Measurements from ENCODE around the gene CHDH. TPM values are rescaled to one million over a fixed set of nuclear protein-coding genes. Genes with fewer than 3 reads are reported as not detected.

Gene CHDH, protein sequence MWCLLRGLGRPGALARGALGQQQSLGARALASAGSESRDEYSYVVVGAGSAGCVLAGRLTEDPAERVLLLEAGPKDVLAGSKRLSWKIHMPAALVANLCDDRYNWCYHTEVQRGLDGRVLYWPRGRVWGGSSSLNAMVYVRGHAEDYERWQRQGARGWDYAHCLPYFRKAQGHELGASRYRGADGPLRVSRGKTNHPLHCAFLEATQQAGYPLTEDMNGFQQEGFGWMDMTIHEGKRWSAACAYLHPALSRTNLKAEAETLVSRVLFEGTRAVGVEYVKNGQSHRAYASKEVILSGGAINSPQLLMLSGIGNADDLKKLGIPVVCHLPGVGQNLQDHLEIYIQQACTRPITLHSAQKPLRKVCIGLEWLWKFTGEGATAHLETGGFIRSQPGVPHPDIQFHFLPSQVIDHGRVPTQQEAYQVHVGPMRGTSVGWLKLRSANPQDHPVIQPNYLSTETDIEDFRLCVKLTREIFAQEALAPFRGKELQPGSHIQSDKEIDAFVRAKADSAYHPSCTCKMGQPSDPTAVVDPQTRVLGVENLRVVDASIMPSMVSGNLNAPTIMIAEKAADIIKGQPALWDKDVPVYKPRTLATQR
- total RNA-seq, result under 1 TPM; 0.23 to 0.42 TPM

DNA sequence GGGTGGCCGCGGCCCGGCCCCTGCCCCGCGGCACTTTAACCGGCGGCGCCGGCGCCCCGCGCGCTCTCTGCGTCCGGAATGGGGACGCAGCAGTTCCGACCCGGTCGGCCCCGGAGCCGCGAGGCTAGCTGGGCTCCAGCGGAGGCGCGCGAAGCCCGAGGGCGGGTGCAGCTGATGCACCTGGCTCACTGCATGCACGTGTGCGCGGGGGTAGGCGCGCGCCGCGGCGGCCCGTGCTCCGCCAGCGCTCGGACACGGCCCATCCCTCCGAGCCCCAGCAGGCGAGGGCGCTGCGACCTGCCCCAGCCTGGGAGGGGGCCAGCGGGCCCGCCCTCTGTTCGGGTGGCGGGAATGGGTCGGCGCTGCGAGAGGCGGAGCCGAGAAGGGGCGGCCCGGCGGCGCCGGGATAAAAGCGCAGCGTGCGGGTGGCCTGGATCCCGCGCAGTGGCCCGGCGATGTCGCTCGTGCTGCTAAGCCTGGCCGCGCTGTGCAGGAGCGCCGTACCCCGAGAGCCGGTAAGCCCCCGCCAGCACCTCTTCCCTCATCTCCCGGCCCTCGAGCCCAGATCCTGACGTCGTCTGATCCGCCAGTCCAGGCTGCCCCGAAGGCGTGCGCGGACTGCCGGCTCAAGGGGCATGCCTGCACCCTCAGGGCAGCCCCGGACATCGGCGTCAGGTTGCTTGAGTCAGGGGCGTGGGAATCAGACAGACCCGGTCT is at the start of gene CHDH, which contains the start of gene IL17RB:
Gene CHDH, minus strand, starts transcription at position 286 of the 717 bp plus-strand sequence. CDS start 22,411 bp downstream, outside the sequence.
Gene IL17RB, plus strand, starts transcription at position 435 of the 717 bp plus-strand sequence. Its CDS starts 21 bp downstream, at position 456.
- ChIA-PET CTCF (no interaction called here), POLR2A (no interaction called here)

DNA sequence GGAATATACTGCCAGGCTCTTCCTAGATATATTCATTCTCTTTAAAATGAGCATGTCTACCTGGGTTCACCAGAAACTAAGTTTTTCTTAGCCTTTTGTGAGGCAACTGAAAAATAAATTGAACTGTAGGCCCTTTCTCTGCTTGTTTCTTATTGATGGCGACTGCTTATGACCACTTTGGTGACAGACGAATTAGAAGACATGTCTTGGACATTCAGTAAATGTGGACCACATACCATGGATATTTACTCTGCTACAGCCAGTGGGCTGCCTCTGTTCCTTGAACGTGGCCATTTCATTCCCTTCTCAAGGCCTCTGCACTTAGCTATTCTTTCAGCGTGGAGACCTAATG is 46.0 kb upstream of the CHDH start:
- ChIA-PET CTCF (no interaction called here), POLR2A (interaction anchor here (1.0 to 2.5 kb wide), 3 partner anchors 10 to 545 kb away, joined by 3 to 14 read pairs (median 4); partner anchors contain the start of genes ACTR8 and DCP1A)

DNA sequence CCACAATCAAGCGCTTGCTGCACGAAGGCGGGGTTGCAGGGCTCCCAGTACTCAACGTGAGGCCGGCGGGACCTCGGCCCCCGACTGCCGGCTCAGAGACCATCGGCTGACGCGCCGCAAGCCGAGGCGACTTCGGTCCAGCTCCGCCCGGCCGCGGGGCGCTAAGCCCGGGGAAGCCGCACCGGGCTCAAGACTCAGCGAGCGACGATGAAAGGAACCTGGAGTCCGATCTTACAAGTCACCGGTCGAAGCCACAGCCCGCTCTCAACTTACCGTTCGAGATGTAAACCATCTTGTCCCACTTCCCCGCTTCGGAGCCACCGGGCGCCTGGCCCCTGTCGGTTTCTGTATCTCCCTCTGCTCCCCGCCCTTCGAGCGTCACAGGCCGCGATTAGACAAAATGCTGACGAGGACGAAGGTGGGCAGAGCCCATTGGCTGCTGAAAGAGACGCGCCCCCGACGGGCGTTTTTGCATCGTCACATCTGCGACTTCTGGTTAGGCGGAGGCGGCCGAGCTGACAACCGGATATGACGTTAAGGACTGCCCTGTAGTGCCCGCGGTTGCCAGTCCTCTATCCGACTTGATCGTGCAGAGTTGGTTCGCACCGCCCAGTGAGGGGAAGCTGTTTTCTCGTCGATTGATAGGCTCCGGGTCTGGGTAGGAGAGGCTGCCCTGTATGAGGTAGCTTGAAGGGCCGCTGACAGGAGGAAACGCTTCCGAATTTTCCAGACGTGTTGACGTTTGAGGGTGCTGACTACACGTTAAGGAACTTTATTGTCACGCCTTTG is 45.5 kb upstream of the CHDH start, which contains the start of gene SELENOK:
Gene SELENOK, minus strand, starts transcription at position 363 of the 789 bp plus-strand sequence.
- ChIA-PET CTCF (no interaction called here), POLR2A (interaction anchor here (1.0 to 2.5 kb wide), 3 partner anchors 10 to 545 kb away, joined by 3 to 14 read pairs (median 4); partner anchors contain the start of genes ACTR8 and DCP1A)

DNA sequence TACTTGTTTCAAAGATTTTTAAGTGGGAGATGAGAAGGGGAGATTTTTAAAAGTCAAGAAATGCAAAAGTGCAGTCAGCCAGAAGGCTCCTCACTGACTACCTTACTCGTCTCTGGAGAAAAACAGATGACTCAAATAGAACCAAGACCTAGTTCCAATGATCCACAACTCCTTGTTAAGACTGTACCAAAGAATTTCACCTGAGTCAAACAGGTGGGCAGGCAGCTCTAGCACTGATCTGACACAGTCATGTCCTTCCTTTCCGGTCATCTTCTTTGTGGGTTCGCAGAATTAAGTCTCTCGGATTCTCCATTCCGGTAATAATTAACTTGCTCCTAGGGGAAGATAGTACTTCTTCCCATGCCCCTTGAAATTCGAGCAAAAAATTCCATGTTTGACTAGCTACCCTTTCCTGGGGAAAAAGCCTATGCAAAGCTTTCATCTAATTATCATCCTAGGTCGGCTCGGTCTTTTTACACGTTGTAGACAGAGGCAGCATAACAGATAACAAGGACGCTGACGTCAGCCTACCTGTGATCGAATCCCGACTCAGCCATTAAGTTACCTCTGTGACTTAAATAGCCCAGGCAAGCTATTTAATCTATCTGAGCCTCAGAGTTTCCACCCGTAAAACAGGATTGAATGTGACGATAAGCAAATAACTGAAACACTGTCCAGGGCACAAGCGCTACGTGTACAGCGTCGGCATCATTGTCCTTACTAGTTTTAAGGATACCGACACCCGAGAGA is 44.7 kb upstream of the CHDH start:
- POLR2A ChIA-PET, result interaction anchor here (1.5 to 2.5 kb wide), 2 partner anchors 9 to 544 kb away, joined by 4 to 14 read pairs; partner anchors contain the start of genes ACTR8 and DCP1A
- CTCF ChIA-PET, result interaction anchor here (0.6 to 1.1 kb wide), 2 partner anchors 11 to 541 kb away, joined by 4 to 5 read pairs; no protein-coding TSS in a partner anchor

DNA sequence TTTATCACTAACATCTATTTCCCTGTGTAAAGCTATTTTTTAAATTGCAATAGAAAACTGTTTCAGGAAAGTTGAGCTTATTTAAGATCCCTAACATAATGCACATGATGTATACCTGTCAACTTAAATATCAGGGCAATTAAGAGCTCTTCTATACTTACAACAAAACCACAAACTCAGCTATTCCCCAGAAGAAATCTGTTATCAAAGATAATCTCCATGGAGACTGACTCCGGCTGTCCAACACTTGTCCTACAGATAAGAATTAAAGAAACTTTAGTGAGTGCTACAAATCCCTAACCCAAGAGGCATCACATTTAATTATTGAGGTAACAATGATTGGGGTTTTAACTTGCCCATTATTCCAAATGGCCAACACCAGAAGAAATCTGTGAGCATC is 42.0 kb upstream of the CHDH start:
- CTCF ChIA-PET, result no interaction called here
- POLR2A ChIA-PET, result no interaction called here

DNA sequence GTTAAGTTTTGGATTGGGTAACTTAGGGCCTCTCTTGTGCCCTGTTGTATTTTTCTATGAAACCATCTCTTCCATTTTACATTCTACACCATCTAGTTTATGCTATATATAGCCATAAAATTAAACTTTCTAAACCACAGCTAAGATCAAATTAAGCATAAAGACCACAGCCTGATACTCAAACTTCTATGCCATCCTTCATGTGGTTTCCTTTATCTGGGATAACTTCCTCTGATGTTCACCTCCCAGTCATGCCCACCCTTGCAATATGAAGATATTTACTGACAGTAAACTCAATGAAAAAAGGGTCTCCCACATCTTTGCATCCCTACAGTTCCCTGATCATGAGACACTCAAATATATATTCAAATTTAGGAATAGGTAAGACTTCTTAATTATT is 41.2 kb upstream of the CHDH start:
- CTCF ChIA-PET, result no interaction called here
- POLR2A ChIA-PET, result no interaction called here

DNA sequence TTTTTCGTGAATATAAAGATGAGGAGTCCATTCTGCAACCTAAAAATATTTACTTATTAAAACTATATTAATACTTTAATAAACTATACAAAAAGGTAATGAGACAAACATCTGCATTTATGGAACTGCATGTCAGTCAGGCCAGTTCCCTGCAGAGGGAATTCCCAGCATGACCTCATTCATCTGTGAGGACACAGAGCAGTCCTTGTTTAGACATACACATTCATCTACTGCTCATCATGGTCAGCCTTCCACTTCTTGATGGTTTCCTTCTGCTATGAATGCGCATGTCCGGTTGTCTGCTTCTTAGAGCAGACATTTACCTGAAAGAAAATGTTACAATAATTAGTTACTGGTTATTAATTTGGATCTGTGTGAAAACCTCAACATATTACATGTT is 39.0 kb upstream of the CHDH start:
- ChIA-PET CTCF (no interaction called here), POLR2A (no interaction called here)

DNA sequence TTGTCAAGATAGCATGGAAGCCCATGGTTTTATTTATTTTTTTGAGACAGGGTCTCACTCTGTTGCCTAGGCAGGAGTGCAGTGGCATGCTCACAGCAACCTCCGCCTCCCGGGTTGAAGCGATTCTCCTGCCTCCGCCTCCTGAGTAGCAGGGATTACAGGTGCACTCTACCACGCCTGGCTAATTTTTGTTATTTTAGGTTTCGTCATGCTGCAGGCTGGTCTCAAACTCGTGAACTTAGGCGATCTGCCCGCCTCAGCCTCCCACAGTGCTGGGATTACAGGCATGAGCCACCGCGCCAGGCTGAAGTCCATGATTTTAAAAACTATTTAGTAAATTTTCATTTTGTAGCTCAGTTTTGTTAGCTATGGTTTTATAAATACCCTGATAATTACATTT is 38.4 kb upstream of the CHDH start:
- POLR2A ChIA-PET, result no interaction called here
- CTCF ChIA-PET, result no interaction called here

DNA sequence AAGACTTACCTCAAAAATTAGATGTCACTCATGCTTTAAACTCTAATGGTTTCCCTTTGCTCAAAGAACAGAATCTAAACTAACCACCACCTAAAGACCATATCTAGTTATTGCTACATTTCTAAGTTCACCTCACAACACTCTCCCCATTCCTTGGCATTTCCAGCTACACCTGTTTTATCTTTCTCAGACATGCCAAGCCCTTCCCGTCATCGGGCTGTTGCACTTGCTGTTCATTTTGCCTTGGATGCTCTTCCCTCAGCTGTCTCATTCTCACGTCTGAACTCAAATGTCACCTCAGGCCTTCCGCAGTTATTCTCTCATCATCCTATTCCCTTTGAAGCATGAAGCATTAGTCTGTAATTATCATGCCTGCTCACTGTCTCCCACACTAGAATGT is 36.8 kb upstream of the CHDH start:
- ChIA-PET POLR2A (interaction anchor here (2.5 kb wide), 1 partner anchor 9 kb away, joined by 14 read pairs; the partner anchor contains the start of gene SELENOK), CTCF (no interaction called here)

DNA sequence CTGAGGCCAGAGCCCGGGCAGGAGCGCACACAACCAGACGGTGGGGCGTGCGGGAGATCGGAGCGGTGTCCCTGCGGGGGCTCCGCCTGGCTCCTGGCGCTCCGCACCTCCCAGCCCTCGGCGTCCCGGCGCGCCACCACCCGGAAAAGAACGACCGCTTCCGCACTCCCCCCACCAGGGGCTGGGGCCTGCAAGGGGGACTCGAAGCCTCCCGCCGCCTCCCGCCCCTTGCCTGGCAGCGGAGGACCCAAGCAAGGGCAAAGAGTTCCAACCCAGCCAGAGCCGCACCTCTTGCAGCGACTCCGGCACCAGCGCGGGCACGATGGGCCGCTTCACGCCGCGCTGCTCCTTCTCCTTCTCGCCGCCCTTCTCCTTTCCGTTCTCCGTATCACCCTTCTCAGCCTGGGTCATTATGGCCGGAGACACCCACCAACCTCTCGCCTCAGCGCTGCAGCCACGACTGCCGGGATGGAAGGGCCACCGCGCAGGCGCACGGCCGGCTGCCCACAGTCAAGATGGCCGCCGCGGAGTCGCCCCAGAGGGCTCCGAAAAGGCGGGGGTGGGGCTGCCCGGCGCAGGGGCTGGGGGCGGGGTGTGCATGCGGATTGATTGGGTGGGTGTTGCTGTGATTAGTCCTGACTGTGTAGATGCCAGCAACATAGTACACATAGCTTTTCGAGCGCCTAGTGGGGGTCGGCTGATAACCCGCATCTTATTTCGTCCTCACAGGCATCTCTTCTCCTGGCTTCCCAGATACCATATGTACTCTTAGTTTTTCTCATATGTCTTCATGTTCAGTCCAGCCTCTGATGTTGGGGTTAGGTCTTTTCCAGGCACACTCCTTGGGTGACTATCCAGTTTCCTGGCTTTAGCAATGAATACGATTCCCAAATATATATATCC is 35.7 kb upstream of the CHDH start, which contains the start of gene ACTR8:
Gene ACTR8, minus strand, starts transcription at position 462 of the 903 bp plus-strand sequence. Its CDS starts 51 bp downstream, at position 411.
- ChIA-PET POLR2A (interaction anchor here (2.5 kb wide), 1 partner anchor 10 kb away, joined by 14 read pairs; the partner anchor contains the start of gene SELENOK), CTCF (no interaction called here)

DNA sequence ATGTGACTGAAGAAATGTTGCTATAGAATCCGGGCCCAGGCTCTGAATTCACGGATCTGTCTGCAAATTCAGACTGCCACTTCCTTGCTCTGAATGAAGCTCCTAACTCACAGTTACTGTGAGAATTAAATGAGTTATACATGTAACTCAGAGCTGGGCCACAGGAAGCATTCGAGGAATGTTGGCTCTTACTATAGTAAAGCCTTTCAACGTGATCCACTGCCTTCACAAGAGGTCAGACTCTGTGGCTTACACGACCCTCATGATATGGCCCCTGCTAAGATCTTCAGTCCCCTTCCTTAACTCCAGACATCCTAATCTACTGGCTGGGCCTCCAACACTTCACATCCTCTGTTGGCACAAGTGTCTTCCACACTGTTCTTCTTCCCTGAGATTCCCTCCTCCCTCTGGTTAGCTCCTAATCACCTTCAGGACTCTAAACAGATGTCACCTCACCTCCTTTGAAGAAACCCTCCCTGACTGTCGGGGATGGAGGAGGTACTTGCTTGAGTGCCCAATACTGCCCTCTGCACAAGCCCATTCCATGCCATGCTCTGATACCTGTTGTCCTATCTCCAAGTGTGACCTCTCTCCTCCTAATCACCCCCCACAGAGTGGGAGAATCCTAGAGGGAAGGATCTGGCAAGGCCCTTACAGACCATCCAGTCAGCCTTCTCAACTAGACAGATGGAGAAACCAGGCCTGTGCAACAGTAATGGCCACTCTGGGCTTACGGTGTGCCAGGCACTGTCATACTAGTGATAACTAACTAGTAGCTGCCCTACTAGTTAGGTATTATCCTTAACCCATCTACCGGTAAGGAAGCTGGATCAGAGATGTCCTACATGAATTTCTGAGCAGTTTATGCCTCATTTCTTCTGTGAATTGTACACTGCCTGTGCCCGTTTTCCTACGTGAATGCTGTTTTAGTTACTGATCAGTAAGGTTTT is 34.5 kb upstream of the CHDH start:
- CTCF ChIA-PET, result interaction anchor here (1.0 kb wide), 1 partner anchor 10 kb away, joined by 4 read pairs; no protein-coding TSS in a partner anchor
- POLR2A ChIA-PET, result interaction anchor here (2.5 kb wide), 1 partner anchor 11 kb away, joined by 14 read pairs; the partner anchor contains the start of gene SELENOK

DNA sequence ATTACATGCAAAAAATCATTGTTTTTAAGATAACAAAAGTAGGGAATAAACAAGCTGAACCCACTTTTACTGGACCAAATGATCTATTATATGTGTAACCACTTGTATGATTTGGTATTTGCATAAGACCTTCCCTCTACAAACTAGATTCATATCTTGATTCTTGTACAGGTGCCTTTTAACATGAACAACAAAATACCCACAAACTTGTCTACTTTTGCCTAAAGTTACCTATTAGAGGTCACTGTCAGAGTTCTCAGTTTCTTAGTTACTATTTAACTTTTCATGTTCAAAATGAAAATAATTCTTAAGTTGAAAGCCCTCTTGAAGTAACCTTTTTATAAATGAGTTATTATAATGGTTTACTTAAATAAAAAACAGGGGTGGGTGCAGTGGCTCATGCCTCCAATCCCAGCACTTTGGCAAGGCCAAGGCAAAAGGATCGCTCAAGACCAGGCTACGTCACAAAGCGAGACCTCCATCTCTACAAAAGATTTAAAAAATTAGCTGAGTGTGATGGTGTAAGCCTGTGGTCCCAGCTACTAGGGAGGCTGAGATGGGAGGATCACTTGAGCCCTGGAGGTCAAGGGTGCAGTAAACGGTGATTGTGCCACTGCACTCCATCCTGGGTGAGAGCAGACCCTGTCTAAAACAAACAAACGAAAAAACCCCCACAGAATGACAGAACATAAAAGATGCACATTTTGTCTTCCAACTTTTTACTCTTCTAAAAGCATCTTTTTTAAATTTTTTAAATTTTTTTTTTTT is 19.7 kb upstream of the CHDH start:
- CTCF ChIA-PET, result no interaction called here
- POLR2A ChIA-PET, result no interaction called here

DNA sequence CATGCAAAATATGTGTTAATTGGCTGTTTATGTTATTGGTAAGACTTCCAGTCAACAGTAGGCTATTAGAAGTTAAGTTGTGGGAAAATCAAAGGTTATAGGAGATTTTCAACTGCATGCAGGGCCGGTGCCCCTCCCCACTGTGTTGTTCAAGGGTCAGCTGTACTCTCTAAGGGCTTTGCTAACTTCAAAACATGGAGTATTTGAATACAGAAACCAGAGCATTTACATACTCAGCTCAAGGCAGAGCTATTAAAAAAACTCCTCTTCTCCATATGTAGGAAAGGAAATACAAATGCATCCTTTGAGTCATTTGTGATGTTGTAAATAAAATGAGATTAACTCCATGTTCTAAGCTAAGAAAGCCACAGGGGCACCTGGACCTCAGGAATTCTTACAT is 16.9 kb upstream of the CHDH start:
- ChIA-PET POLR2A (interaction anchor here (0.6 kb wide), 1 partner anchor 73 kb away, joined by 4 read pairs; no protein-coding TSS in a partner anchor), CTCF (no interaction called here)

DNA sequence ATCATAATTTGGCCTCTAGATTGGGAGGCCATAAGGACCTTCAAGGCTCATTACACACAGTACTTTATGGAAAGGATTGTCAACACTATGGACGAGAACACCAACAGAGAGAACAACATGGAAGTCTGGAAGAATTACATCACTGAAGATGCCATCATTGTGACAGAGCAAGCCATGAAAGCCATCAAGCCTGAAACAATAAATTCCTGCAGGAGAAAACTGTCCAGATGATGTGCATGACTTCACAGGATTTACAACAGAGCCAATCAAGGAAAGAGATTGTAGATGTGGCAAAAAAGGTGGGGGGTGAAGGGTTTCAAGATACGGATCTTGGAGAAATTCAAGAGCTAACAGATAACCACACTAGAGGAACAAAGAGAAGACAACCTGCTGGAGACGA is 16.0 kb upstream of the CHDH start:
- ChIA-PET POLR2A (no interaction called here), CTCF (no interaction called here)

DNA sequence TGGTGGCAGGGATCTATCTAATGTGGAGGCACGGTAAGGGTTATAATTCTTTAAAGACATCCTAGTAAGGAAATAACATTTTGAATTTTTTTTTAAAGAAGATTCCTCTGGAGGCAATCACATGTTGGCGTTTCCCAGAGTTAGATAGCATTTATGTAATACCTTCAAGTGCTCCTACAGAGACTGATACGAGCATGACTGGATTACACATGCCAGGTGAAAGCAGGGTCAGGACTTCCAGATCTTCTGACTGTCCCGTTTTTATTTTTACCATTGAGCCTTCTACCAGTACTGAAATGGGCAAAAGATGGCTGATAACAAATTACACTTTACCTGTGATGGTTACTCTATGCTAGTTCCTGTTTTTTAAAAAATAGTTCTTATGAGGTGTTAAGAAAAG is 14.0 kb upstream of the CHDH start:
- CTCF ChIA-PET, result no interaction called here
- POLR2A ChIA-PET, result no interaction called here

DNA sequence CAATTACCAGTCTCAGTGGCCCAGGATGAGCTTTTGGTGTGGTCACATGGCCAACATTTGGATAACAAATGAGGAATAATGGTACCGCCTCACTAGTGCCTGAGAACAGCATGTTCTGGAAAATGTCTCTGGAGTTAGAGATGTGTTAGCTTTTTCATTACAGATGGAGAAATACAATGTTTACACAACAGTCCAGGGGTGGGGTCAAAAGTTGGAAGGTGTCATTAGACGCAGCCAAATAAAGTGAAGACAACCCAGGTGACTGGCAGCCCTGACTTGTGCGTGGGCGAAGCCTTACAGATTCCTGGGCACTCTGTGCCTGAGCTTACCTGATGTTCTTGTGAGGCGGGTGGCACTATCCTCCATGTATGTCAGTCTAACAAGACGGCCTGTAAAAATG is 13.0 kb upstream of the CHDH start:
- POLR2A ChIA-PET, result no interaction called here
- CTCF ChIA-PET, result no interaction called here

Measured in activated CD8-positive, alpha-beta memory T cell treated with anti-CD3 and anti-CD28 coated beads for 36 hours (primary cell).